WI38 (cell line): ENCODE measurements around the gene HAUS3.

Source experiments
- H3K4me3 ChIP-seq: 2 replicates; pipeline ENCODE4 v1.5.1; 2011; ENCODE audit warnings: low read depth, mild to moderate bottlenecking, control low read depth, low read length
- TF ChIP-seq, protein P1 (sequence below): IDR thresholded peaks from 2 replicates; pipeline ENCODE4 v1.5.1; 2012; ENCODE audit warnings: low read depth, mild to moderate bottlenecking, control low read depth, low read length

HAUS3 gene

DNA sequence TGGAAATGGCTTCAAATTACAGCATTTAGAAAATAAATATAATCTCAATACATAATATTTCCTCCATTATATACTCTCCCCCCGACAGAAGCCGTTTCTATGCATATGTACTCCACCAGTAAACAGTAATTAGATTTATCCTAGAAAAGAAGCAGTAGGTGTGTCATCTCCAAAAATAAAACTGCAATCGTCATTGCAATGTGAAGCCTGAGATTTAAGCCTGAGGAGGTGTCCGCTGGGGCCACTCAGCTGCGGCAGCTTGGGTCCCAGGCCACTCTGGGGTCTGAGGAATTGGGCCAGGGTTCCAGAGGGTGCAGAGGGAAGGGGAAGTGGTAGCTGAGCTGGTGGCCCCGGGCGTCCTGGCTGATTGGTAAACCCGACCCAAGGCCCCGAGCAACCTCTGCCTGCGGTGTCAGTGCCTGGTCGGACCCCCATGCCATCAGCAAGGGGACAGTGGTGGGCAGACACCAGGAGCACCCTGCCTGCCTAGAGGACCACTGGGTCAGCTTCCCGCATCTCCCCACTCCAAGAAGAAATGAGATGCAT is 27.8 kb upstream of the HAUS3 start:
- no peak overlapping the region for H3K4me3 ChIP-seq
- TF ChIP-seq, protein P1, sequence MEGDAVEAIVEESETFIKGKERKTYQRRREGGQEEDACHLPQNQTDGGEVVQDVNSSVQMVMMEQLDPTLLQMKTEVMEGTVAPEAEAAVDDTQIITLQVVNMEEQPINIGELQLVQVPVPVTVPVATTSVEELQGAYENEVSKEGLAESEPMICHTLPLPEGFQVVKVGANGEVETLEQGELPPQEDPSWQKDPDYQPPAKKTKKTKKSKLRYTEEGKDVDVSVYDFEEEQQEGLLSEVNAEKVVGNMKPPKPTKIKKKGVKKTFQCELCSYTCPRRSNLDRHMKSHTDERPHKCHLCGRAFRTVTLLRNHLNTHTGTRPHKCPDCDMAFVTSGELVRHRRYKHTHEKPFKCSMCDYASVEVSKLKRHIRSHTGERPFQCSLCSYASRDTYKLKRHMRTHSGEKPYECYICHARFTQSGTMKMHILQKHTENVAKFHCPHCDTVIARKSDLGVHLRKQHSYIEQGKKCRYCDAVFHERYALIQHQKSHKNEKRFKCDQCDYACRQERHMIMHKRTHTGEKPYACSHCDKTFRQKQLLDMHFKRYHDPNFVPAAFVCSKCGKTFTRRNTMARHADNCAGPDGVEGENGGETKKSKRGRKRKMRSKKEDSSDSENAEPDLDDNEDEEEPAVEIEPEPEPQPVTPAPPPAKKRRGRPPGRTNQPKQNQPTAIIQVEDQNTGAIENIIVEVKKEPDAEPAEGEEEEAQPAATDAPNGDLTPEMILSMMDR: no peak

- TF ChIP-seq, protein P1: no peak
Observed at GRCh38 chr4:2269206-2269531, 27.2 kb upstream of the HAUS3 start.

DNA sequence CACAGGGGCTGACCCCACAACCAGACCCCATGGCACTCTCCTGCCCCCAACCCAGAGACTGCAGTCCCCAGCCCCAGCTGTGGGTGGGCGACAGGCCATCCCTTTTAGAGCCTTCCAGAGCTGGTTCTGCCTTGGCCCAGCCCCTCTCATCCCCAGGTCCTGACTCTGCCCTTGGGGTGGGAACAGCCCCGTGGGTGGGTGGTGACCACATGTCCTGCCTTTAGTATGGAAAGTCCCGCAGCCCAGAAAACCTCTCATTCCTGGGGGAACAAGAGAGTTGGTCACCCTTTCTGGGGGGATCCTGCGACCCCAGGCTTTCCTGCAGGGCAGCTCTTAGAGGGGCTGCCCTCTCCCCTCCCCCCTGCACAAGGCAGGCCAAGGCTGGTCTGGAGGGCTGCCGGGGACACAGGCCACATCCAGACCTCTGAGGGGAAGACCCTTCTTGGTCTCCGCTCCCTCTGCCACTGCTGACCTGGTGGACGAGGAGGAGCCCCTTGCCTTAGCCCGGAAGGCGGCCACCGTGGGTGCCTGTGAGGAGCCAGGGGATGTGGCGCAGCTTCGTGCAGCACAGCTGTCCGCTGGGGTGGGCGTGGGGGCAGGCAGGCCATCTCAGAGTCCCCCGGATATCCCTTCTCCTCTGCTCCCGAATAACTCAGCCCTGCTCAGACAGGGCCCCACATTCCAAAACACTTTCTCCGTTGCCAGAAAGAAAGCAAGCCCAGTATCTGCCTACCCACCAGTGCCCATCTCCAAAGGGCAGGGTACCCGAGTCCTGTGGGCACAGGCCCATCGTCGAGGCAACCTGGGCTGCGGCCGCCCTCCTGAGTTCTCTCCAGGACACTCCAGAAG is 26.7 kb upstream of the HAUS3 start:
- H3K4me3 ChIP-seq: no peak overlapping the region
- TF ChIP-seq, protein P1: no peak

More at GRCh38 chr4:2269206-2269531, 27.2 kb upstream of the HAUS3 start:
- no peak overlapping the region for H3K4me3 ChIP-seq

GRCh38 chr4:2267841-2268240 is 25.9 kb upstream of the HAUS3 start:
- no peak overlapping the region for H3K4me3 ChIP-seq
- TF ChIP-seq, protein P1: no peak

DNA sequence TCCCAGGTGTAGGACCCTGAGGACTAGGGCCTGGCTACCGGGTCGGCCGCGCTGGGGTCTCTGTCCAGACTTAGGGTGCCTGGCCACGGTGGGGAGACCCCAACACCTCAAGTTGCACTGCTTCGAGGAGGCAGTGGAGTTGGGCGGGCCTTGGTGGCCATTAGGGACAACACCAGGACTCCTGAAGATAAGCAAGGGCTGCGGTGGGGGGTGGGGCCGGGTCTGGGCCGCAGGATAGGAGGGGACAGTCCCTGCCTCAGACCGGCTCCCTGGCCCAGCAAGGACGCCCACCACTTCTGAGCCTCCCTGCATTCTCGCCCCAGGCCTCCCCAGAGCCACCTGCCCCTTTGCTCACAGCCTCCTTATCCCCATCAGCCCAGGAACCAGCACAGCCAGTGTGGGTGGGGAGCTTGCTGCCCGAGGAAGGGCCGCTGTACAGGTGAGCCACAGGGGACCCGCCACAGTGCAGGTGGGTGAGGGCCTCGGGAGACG is 25.4 kb upstream of the HAUS3 start:
- H3K4me3 ChIP-seq: no peak overlapping the region
- TF ChIP-seq, protein P1: no peak

DNA sequence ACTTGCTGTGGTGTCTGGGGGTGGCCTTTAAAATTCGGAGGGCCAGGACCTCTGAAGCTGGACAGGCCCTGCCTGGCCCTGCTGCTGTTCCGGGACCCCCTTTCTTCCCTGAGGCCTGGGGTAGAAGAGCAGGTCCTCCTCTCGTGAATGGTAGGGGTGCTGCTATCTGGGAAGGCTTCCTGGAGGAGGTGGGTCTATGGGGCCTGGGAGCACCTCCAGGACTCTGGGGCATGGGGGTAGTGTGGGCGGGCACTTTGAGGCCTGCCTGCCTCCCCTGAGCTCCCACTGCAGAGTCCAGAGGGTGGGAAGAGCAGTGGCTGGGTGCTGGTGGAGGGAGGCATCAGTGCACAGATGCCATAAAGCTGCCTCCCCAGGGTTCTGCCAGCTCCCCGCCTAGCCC is 24.9 kb upstream of the HAUS3 start:
- H3K4me3 ChIP-seq: no peak overlapping the region
- TF ChIP-seq, protein P1: no peak

- TF ChIP-seq, protein P1: no peak
- H3K4me3 ChIP-seq: no peak overlapping the region
Observed at GRCh38 chr4:2266181-2266580, 24.3 kb upstream of the HAUS3 start.
